Parathyroid adenoma (tissue), 2 donors: Measurements from ENCODE around the gene PHKB.

Source experiments
- H2AFZ ChIP-seq: fragments of 300-600 bp; sonication (generic); one replicate; pipeline ENCODE4 v1.7.0; 2017; ENCODE audit warnings: antibody characterized with exemption, mild to moderate bottlenecking
- H3K27ac ChIP-seq: fragments of 300-600 bp; sonication (generic); one replicate; pipeline ENCODE4 v1.7.0; 2017
- H3K27me3 ChIP-seq: fragments of 300-600 bp; sonication (generic); one replicate; pipeline ENCODE4 v1.7.0; 2017; ENCODE audit warnings: low read length; ENCODE audit not compliant: control insufficient read depth, insufficient read depth
- H3K36me3 ChIP-seq: fragments of 300-600 bp; sonication (generic); one replicate; pipeline ENCODE4 v1.7.0; 2017; ENCODE audit warnings: low read length; ENCODE audit not compliant: control insufficient read depth, insufficient read depth
- H3K4me1 ChIP-seq: fragments of 300-600 bp; sonication (generic); one replicate; pipeline ENCODE4 v1.7.0; 2017; ENCODE audit warnings: control low read depth
- H3K4me2 ChIP-seq: fragments of 300-600 bp; sonication (generic); one replicate; pipeline ENCODE4 v1.7.0; 2017; ENCODE audit warnings: low read length
- H3K4me3 ChIP-seq: fragments of 300-600 bp; sonication (generic); one replicate; pipeline ENCODE4 v1.7.0; 2017; ENCODE audit warnings: low read depth, low read length
- H3K79me2 ChIP-seq: fragments of 300-600 bp; sonication (generic); one replicate; pipeline ENCODE4 v1.7.0; 2017; ENCODE audit warnings: control low read depth
- H3K9ac ChIP-seq: fragments of 300-600 bp; sonication (generic); one replicate; pipeline ENCODE4 v1.7.0; 2017; ENCODE audit warnings: mild to moderate bottlenecking
- H3K9me3 ChIP-seq: fragments of 300-600 bp; sonication (generic); one replicate; pipeline ENCODE4 v1.7.0; 2017; ENCODE audit warnings: low read length; ENCODE audit not compliant: control insufficient read depth
- CTCF ChIP-seq: fragments of 300-600 bp; sonication (generic); IDR thresholded peaks from one replicate; pipeline ENCODE4 v1.7.0; 2017; ENCODE audit warnings: antibody characterized with exemption, mild to moderate bottlenecking
- donor health status: primary hyperparathyroidism.

PHKB gene

DNA sequence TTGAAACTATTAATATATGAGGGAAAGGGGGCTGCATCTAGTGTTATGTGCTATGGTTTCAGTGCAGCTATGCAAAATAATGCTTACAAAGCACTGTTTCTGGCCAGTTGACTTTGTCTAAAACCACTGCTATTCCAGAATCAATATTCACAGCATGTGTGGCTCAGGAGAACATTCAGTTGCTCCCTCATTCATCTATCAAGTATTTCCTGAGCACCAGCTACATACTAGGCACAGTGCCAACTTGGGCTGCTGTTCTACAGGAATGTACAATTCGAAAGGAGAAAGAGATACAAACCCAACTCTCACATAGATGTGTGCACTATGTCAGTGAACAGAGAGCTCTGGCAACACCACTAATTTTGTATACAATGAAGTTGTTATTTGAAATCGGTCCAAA lies 183.0 kb downstream of the PHKB start:
- Histone ChIP-seq H3K4me3 (no peak overlapping the region), H3K4me2 (no peak overlapping the region), H3K9ac (no peak overlapping the region), H3K27me3 (no peaks in the 10 kb centered on the region), H2AFZ (no peak overlapping the region), H3K4me1 (no peaks in the 10 kb centered on the region), H3K9me3 (no peaks in the 10 kb centered on the region), H3K36me3 (no peaks in the 10 kb centered on the region), H3K27ac (no peak overlapping the region), H3K79me2 (no peaks in the 10 kb centered on the region)
- no peak for TF ChIP-seq CTCF

GRCh38 chr16:47644661-47645060 lies 183.5 kb downstream of the PHKB start:
- Histone ChIP-seq H3K36me3 (no peaks in the 10 kb centered on the region), H3K79me2 (no peaks in the 10 kb centered on the region), H3K9me3 (no peaks in the 10 kb centered on the region), H3K27me3 (no peaks in the 10 kb centered on the region), H3K9ac (no peak overlapping the region), H3K4me3 (no peak overlapping the region), H3K27ac (no peak overlapping the region), H2AFZ (no peak overlapping the region), H3K4me2 (no peak overlapping the region), H3K4me1 (no peaks in the 10 kb centered on the region)
- no peak for TF ChIP-seq CTCF

DNA sequence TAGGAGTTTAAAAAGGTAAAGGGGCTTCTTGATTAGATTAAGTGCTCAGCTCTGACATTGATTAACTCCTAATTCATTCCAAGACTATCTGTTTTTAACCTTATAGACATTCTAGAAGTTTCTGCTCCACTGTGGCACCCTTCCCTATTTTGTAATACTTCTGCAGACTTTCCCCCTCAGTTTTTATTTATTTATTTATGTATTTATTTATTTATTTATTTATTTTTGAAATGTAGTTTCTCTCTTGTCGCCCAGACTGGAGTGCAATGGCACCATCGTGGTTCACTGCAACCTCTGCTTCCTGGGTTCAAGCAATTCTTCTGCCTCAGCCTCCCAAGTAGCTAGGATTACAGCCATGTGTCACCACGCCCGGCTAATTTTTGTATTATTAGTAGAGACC lies 185.8 kb downstream of the PHKB start:
- no peak overlapping the region for H3K27ac ChIP-seq
- H3K27me3 ChIP-seq: no peaks in the 10 kb centered on the region
- no peak for TF ChIP-seq CTCF
- no peaks in the 10 kb centered on the region for H3K79me2 ChIP-seq
- no peaks in the 10 kb centered on the region for H3K36me3 ChIP-seq
- H3K4me1 ChIP-seq: no peaks in the 10 kb centered on the region
- no peak overlapping the region for H3K4me3 ChIP-seq
- no peak overlapping the region for H2AFZ ChIP-seq
- no peak overlapping the region for H3K9ac ChIP-seq
- no peak overlapping the region for H3K4me2 ChIP-seq
- H3K9me3 ChIP-seq: no peaks in the 10 kb centered on the region

DNA sequence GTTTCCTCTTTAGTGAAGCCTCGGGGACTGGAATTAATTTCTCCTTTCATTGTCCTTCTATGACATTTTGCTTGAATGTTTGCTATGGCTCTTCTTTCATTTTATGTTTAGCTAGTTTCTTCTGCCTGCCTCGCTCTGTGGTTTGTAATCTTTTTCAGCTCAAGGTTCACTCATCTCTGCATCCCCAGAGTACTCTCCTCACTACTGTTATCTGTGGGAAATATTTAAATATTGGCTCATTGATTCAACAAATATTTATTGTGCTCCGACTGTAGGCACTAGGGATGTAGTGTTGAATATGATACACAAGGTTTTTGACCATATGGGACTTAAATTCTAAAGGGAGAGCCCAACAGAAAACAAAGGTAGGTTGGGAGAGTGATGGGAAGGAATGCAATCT lies 195.9 kb downstream of the PHKB start:
- H3K27ac ChIP-seq: no peak overlapping the region
- no peaks in the 10 kb centered on the region for H3K36me3 ChIP-seq
- H3K4me1 ChIP-seq: no peaks in the 10 kb centered on the region
- no peaks in the 10 kb centered on the region for H3K9me3 ChIP-seq
- no peaks in the 10 kb centered on the region for H3K27me3 ChIP-seq
- H3K79me2 ChIP-seq: no peaks in the 10 kb centered on the region
- H2AFZ ChIP-seq: no peak overlapping the region
- no peak overlapping the region for H3K9ac ChIP-seq
- no peak for TF ChIP-seq CTCF
- no peak overlapping the region for H3K4me3 ChIP-seq
- no peak overlapping the region for H3K4me2 ChIP-seq

- H2AFZ ChIP-seq: no peak overlapping the region
- H3K4me1 ChIP-seq: no peaks in the 10 kb centered on the region
- no peaks in the 10 kb centered on the region for H3K36me3 ChIP-seq
Observed at GRCh38 chr16:47657977-47658376, 196.8 kb downstream of the PHKB start.

More at GRCh38 chr16:47657977-47658376, 196.8 kb downstream of the PHKB start:
- no peaks in the 10 kb centered on the region for H3K27me3 ChIP-seq
- no peak overlapping the region for H3K27ac ChIP-seq
- TF ChIP-seq CTCF: no peak
- no peak overlapping the region for H3K4me2 ChIP-seq
- no peaks in the 10 kb centered on the region for H3K79me2 ChIP-seq
- H3K9ac ChIP-seq: no peak overlapping the region
- H3K9me3 ChIP-seq: no peaks in the 10 kb centered on the region
- H3K4me3 ChIP-seq: no peak overlapping the region
